Liver (tissue), 3 donors: ENCODE measurements around the gene RIMS3.

Experiments used
- HNF4G ChIP-seq: IDR thresholded peaks from 2 replicates; pipeline ENCODE4 v1.6.1; 2016; ENCODE audit warnings: antibody characterized with exemption
- RXRA ChIP-seq, 2 donors: IDR thresholded peaks; 2 replicates each; pipeline ENCODE4 v1.6.1; 2017 to 2018; ENCODE audit warnings: antibody characterized with exemption in 2 of 2, mild to moderate bottlenecking in 1 of 2
- SP1 ChIP-seq: IDR thresholded peaks from 2 replicates; pipeline ENCODE4 v1.6.1; 2018; ENCODE audit warnings: antibody characterized with exemption, mild to moderate bottlenecking
- TAF1 ChIP-seq: conservative IDR thresholded peaks from 2 replicates; pipeline ENCODE4 v1.6.1; 2016; ENCODE audit warnings: antibody characterized with exemption, mild to moderate bottlenecking
- TF ChIP-seq, protein P1 (sequence below): fragments of 150-350 bp; IDR thresholded peaks from 2 replicates; pipeline ENCODE4 v1.5.1; 2017; ENCODE audit warnings: improper control_type of control experiment, low read depth, low read length; ENCODE audit not compliant: missing input control
- TF ChIP-seq, protein P2 (sequence below): IDR thresholded peaks from 2 replicates; pipeline ENCODE4 v1.6.1; 2016; ENCODE audit warnings: antibody characterized with exemption, mild to moderate bottlenecking
- TF ChIP-seq, protein P3 (sequence below): IDR thresholded peaks from 2 replicates; pipeline ENCODE4 v1.6.1; 2016; ENCODE audit warnings: antibody characterized with exemption
- TF ChIP-seq, protein P4 (sequence below): IDR thresholded peaks from 2 replicates; pipeline ENCODE4 v1.6.1; 2016; ENCODE audit warnings: antibody characterized with exemption
- TF ChIP-seq, protein P5 (sequence below): IDR thresholded peaks from 2 replicates; pipeline ENCODE4 v1.6.1; 2016; ENCODE audit warnings: antibody characterized with exemption
- donor health status: healthy.
- donor health status: healthy.

DNA sequence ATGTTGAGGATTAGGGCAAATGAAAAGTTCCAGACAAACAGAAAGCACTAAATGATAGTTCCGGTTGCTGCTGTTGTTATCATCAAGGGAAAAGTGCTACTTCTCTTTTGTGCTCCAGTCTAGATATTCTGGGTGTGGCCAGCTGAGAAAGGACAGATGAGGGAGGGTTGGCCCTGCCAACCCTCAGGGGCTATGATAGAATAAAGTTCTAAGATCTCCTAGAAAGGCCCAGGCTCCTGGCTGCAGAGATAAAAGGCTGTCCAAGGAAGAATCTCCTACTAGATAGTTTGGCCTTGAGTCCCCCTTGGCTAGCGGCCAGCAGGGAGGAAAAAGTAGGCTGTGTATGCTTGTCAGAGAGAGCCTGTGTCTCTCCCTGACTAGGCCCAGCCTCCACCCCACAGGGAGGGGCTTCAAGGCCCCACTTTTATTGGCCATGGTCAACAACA, 31.5 kb downstream of the RIMS3 start:
- TF ChIP-seq, protein P1, sequence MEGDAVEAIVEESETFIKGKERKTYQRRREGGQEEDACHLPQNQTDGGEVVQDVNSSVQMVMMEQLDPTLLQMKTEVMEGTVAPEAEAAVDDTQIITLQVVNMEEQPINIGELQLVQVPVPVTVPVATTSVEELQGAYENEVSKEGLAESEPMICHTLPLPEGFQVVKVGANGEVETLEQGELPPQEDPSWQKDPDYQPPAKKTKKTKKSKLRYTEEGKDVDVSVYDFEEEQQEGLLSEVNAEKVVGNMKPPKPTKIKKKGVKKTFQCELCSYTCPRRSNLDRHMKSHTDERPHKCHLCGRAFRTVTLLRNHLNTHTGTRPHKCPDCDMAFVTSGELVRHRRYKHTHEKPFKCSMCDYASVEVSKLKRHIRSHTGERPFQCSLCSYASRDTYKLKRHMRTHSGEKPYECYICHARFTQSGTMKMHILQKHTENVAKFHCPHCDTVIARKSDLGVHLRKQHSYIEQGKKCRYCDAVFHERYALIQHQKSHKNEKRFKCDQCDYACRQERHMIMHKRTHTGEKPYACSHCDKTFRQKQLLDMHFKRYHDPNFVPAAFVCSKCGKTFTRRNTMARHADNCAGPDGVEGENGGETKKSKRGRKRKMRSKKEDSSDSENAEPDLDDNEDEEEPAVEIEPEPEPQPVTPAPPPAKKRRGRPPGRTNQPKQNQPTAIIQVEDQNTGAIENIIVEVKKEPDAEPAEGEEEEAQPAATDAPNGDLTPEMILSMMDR, result no peak
- TF ChIP-seq, protein P2, sequence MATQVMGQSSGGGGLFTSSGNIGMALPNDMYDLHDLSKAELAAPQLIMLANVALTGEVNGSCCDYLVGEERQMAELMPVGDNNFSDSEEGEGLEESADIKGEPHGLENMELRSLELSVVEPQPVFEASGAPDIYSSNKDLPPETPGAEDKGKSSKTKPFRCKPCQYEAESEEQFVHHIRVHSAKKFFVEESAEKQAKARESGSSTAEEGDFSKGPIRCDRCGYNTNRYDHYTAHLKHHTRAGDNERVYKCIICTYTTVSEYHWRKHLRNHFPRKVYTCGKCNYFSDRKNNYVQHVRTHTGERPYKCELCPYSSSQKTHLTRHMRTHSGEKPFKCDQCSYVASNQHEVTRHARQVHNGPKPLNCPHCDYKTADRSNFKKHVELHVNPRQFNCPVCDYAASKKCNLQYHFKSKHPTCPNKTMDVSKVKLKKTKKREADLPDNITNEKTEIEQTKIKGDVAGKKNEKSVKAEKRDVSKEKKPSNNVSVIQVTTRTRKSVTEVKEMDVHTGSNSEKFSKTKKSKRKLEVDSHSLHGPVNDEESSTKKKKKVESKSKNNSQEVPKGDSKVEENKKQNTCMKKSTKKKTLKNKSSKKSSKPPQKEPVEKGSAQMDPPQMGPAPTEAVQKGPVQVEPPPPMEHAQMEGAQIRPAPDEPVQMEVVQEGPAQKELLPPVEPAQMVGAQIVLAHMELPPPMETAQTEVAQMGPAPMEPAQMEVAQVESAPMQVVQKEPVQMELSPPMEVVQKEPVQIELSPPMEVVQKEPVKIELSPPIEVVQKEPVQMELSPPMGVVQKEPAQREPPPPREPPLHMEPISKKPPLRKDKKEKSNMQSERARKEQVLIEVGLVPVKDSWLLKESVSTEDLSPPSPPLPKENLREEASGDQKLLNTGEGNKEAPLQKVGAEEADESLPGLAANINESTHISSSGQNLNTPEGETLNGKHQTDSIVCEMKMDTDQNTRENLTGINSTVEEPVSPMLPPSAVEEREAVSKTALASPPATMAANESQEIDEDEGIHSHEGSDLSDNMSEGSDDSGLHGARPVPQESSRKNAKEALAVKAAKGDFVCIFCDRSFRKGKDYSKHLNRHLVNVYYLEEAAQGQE, result no peak
- no peak for TF ChIP-seq SP1
- TF ChIP-seq RXRA (IDR thresholded peaks at IDR 0.05), result no peak
- TF ChIP-seq, protein P3, sequence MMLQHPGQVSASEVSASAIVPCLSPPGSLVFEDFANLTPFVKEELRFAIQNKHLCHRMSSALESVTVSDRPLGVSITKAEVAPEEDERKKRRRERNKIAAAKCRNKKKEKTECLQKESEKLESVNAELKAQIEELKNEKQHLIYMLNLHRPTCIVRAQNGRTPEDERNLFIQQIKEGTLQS, result no peak
- no peak for TF ChIP-seq HNF4G
- no peak for TF ChIP-seq TAF1
- TF ChIP-seq, protein P4, sequence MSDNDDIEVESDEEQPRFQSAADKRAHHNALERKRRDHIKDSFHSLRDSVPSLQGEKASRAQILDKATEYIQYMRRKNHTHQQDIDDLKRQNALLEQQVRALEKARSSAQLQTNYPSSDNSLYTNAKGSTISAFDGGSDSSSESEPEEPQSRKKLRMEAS, result no peak
- TF ChIP-seq, protein P5, sequence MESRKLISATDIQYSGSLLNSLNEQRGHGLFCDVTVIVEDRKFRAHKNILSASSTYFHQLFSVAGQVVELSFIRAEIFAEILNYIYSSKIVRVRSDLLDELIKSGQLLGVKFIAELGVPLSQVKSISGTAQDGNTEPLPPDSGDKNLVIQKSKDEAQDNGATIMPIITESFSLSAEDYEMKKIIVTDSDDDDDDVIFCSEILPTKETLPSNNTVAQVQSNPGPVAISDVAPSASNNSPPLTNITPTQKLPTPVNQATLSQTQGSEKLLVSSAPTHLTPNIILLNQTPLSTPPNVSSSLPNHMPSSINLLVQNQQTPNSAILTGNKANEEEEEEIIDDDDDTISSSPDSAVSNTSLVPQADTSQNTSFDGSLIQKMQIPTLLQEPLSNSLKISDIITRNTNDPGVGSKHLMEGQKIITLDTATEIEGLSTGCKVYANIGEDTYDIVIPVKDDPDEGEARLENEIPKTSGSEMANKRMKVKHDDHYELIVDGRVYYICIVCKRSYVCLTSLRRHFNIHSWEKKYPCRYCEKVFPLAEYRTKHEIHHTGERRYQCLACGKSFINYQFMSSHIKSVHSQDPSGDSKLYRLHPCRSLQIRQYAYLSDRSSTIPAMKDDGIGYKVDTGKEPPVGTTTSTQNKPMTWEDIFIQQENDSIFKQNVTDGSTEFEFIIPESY, result no peak
